T-helper 2 cell treated with Interferon-gamma antibody and Interleukin-4, amounts not matched to agents 100 ng/mL and 5 ng/mL, for 36 hours (primary cell): ENCODE results near the gene NTN1. TPM values are rescaled to one million over a fixed set of nuclear protein-coding genes. Genes with fewer than 3 reads are reported as not detected.

Experiments
- intact Hi-C: fragments of 100-400 bp; cut with micrococcal nuclease; formaldehyde crosslinking; loops from one replicate; pipeline ENCODE4 v1.15.1; 2023
- total RNA-seq: library from RNA; stranded (reverse); gene quantifications from 2 replicates; pipeline ENCODE4 v1.2.3, GENCODE V29; 2022

NTN1 gene
- total RNA-seq, 1 donor from 2014 or later: 0.09 TPM

GRCh38 chr17:9261081-9262012 is 240.0 kb downstream of the NTN1 start:
- intact Hi-C loops: no loop called here

GRCh38 chr17:9266031-9266680 is 244.8 kb downstream of the NTN1 start:
- intact Hi-C loops: no loop called here

DNA sequence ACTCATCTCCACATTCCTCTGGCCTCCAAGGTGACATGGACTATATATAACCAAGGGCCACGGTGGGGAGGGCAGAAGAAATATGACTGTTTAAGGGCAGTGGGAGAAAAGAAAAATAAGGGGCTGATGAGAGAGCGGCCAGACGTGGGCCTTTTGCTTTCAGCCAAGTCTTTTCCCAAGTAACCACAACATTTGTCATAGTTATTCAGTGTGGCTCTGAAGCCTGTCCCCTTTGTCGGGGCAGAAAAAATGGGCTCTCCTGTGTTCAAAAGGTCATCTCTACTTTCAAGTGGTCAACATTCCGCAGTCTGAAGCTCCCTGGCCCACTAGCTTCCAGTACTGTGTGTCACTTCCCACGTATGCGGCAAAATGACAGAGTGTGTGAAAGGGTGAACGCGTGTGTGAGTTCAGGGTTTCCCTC is 245.4 kb downstream of the NTN1 start:
- intact Hi-C loops: no loop called here

- intact Hi-C loops: no loop called here
These were observed 247.2 kb downstream of the NTN1 start for GRCh38 chr17:9268546-9268945.

- intact Hi-C loops: no loop called here
These were observed 248.2 kb downstream of the NTN1 start for GRCh38 chr17:9269350-9270035.

GRCh38 chr17:9270921-9271320 is 249.6 kb downstream of the NTN1 start:
- intact Hi-C loops: no loop called here

DNA sequence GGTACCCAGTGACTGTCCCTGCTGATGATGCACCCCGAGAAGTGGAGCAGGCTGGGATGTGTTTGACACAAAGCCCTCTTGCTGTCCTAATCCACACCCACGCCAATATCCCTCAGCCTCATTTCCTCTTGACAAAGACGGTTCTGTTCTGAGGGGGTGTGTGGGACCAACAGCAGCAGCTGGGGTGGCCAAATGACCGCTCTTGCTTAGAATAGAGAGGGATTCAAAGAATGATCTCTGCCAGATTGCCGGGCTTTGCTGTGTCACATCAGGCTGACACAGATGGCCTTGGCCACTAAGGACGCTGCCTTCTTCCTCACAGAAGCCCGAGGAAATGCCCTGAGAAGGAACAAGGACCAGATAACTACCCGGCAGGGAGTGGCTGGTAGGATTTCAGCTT is 250.7 kb downstream of the NTN1 start:
- intact Hi-C loops: no loop called here

GRCh38 chr17:9272501-9273200 is 251.3 kb downstream of the NTN1 start:
- intact Hi-C loops: no loop called here

GRCh38 chr17:9273428-9274391 is 252.4 kb downstream of the NTN1 start:
- intact Hi-C loops: no loop called here

DNA sequence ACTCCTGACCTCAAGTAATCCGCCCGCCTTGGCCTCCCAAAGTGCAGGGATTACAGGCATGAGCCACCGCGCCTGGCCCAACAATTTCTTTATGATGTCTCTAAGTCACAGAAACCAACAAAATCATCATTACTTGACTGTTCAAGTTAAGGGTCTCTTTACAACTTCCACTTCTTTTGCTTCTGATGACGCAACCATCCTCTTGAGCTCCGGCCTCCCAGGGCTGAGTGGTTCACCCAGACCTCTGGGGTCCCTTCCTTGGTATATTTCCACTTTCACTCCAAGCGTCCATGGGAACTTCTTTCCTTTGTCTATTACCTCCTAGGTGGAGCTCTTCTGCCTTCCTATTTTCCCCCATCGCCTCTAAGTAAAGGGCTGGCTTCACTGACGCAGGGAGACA is 253.7 kb downstream of the NTN1 start:
- intact Hi-C loops: no loop called here

DNA sequence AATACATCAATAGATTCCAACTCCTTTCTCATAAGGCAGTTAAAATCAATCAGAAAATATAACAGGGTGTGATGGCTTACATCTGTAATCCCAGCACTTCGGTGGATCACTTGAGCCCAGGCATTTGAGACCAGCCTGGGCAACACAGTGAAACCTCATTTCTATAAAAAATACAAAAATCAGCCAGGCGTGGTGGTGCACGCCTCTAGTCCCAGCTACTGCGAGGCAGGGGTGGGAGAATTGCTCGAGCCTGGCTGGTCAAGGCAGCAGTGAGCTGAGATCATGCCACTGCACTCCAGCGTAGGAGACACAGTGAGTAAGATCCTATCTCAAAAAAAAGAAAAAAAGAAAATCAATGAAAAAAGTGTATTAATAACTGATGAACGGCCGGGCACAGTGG is 258.6 kb downstream of the NTN1 start:
- intact Hi-C loops: no loop called here

DNA sequence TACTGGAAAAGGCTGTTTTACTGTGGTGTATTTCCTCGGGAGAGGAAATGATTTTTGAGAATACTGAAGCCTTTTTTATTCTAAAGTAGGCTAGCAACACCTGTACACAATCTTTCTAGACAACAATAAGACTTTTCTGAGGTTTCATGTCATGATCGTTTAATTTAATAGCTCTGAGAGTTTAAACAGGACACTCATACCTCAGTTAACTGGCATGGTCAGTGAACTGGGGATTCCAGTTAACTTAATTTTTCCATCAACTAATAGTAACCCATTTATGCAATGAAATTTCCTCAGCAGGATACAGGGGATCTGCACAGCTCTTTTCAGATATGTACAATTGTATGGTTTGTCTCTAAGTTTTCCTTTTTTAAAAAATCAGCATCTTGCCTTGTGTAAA is 262.6 kb downstream of the NTN1 start:
- intact Hi-C loops: no loop called here

- intact Hi-C loops: no loop called here
These were observed 263.6 kb downstream of the NTN1 start for GRCh38 chr17:9284884-9285283.

- intact Hi-C loops: loop anchor here (2.0 kb wide), 1 partner anchor 33 kb away; no protein-coding TSS in a partner anchor
These were observed 264.5 kb downstream of the NTN1 start for GRCh38 chr17:9285602-9286427.

- intact Hi-C loops: loop anchor here (2.0 kb wide), 1 partner anchor 34 kb away; no protein-coding TSS in a partner anchor
These were observed 265.1 kb downstream of the NTN1 start for GRCh38 chr17:9286434-9286833.

GRCh38 chr17:9287306-9287705 is 266.0 kb downstream of the NTN1 start:
- intact Hi-C loops: loop anchor here (2.0 kb wide), 1 partner anchor 35 kb away; no protein-coding TSS in a partner anchor

DNA sequence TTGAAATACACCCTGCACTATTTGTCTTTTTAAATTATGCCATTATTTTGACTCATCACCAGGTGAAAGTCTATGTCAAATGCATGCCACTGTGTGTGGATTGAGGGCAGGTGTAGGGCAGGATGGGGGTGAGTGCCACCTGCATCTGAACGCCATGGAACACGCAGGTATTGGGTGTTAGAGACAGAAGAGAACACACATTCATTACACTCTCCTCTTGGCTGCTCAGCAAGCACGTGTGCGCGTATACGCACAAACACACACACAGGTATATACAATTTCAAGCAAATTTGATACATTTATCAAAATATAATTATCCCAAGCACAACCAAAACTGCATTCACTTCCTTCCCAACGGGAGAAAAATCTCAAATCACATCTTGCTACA is 268.9 kb downstream of the NTN1 start:
- intact Hi-C loops: loop anchor here (5.0 kb wide), 1 partner anchor 173 kb away; no protein-coding TSS in a partner anchor

DNA sequence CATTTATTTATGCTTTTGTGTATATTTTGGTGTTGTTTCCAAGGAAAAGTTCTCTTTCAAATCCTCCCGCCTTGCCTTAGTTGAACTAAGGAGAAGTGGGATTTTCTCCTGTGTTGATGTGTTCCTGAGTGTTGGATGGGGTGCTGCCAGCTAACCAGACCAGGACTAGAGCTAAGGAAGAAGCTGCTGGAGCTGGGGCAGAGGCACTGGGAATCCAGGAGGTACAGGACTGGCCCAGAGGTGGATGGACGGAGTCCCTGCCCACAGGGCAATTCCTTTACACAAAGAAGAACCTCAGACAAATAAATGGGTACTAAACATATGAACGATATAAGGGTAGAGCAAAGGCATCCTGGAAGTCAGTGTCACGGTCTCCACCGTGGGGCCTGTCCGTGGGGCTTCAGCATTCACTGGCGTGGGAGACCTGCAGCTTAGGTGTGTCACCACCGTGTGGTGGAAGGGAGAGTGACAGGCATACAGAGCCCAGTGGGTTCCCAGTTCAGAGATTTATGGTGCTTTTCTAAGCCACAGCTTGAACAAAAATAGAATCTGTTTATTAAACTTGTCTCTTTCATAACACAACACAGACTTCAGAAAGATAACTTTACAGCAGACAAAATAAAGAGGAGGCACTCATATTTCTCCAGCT is 270.7 kb downstream of the NTN1 start:
- intact Hi-C loops: loop anchor here (5.0 kb wide), 1 partner anchor 175 kb away; no protein-coding TSS in a partner anchor
